Natural killer cell (primary cell): ENCODE measurements around the gene IFNL4. TPM values are rescaled to one million over a fixed set of nuclear protein-coding genes. Genes with fewer than 3 reads are reported as not detected.
"Not testable (repeated sequence)": the region's sequence is repeated elsewhere in the genome, so short reads cannot be mapped to it uniquely, and the experiment has no call there.

Experiments
- ATAC-seq, 3 donors: fragments of 150-1000 bp in 2 of 3; fragments of 200-7000 bp in 1 of 3; cut with Tn5 transposase; 1 replicate in 1 of 3; 2 replicates in 2 of 3; pipeline ENCODE4 v1.10.0; 2021; ENCODE audit warnings: mild to moderate bottlenecking in 2 of 3, moderate library complexity in 2 of 3
- DNase-seq, 2 donors: peaks; one replicate each; pipeline versions ENCODE4 v3.0.0 to v3.0.0-alpha.2; 2013 to 2021; ENCODE audit warnings: mixed read lengths in 1 of 2
- H3K27ac ChIP-seq: one replicate; pipeline ENCODE4 v1.5.1; 2013; ENCODE audit warnings: mild to moderate bottlenecking, low read length
- H3K27me3 ChIP-seq: one replicate; pipeline ENCODE4 v1.6.1; 2013; ENCODE audit warnings: low read length; ENCODE audit not compliant: control insufficient read depth, insufficient read depth
- H3K36me3 ChIP-seq: one replicate; pipeline ENCODE4 v1.6.1; 2013; ENCODE audit warnings: low read length; ENCODE audit not compliant: control insufficient read depth, insufficient read depth
- H3K4me1 ChIP-seq: one replicate; pipeline ENCODE4 v1.6.1; 2013; ENCODE audit warnings: low read length; ENCODE audit not compliant: control insufficient read depth, insufficient read depth
- H3K4me3 ChIP-seq: one replicate; pipeline ENCODE4 v1.5.1; 2013; ENCODE audit warnings: low read length
- H3K9me3 ChIP-seq: one replicate; pipeline ENCODE4 v1.6.1; 2013; ENCODE audit warnings: low read length; ENCODE audit not compliant: control insufficient read depth, insufficient read depth
- H3K27ac Mint-ChIP-seq, 2 donors: one replicate each; pipeline ENCODE4 v1.8.0; 2022; ENCODE audit warnings: mild to moderate bottlenecking in 2 of 2, mixed read lengths in 2 of 2, moderate library complexity in 1 of 2
- H3K27me3 Mint-ChIP-seq, 2 donors: one replicate each; pipeline ENCODE4 v1.8.0; 2022; ENCODE audit warnings: low read depth in 2 of 2, mixed read lengths in 2 of 2
- H3K36me3 Mint-ChIP-seq: one replicate; pipeline ENCODE4 v1.8.0; 2022; ENCODE audit warnings: mixed read lengths
- H3K4me1 Mint-ChIP-seq, 2 donors: one replicate each; pipeline ENCODE4 v1.8.0; 2022; ENCODE audit warnings: mixed read lengths in 2 of 2
- H3K4me3 Mint-ChIP-seq: one replicate; pipeline ENCODE4 v1.8.0; 2022; ENCODE audit warnings: mild to moderate bottlenecking, moderate library complexity, mixed read lengths
- H3K9me3 Mint-ChIP-seq, 2 donors: one replicate each; pipeline ENCODE4 v1.8.0; 2022; ENCODE audit warnings: mixed read lengths in 2 of 2
- WGBS: methylation state at CpG from one replicate; pipeline ENCODE4 v1.1.7; 2013; ENCODE audit warnings: missing lambda C conversion rate; ENCODE audit not compliant: insufficient coverage; 5-methylcytosine and 5-hydroxymethylcytosine counted together
- intact Hi-C: fragments of 100-400 bp; cut with micrococcal nuclease; formaldehyde crosslinking; loops from one replicate; pipeline ENCODE4 v1.14.2; 2022
- total RNA-seq, 4 donors: library from RNA; stranded (reverse); fragments of 120-200 nt in 1 of 4; gene quantifications; one replicate each; pipeline versions ENCODE4 v1.2.3 to v1.2.4, GENCODE V29; 2013 to 2022
- TF ChIP-seq, protein P1 (sequence below): fragments of 200-600 bp; IDR thresholded peaks from one replicate; pipeline ENCODE4 v1.8.0; 2022; ENCODE audit warnings: antibody characterized with exemption

Gene IFNL4
- total RNA-seq, 3 donors from 2014 or later (not counting 1 experiment from before 2014, with no cell fraction given): not detected

DNA sequence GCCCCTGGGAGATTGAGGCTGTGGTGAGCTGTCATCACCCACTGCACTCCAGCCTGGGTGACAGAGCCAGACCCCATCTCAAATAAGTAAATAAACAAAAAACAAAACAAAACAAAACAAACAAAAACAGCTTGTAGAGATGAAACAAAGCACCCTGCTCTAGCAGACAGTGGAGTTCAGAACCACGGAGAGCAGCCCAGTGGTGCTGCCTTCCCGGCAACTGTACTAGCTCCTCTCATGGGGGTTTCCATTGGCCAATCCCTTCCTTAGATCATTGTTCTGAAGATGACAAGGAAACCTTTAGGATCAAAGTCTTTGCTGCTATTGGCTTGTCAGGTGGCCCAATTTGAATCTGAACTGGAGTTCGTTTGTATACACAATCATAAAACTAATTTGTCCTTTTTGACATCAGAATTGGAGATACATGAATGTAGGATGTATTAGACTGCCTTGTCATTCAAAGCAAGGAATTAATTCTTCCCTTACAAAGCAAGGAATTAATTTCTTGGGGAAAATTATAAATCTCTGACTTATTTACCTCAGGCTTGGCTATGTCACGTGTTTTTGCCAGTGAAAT lies 24.9 kb downstream of the IFNL4 start:
- peaks cover 0 to 26% of the 10 kb centered on the region in 2 donors for H3K27me3 Mint-ChIP-seq
- H3K36me3 ChIP-seq: no peaks in the 10 kb centered on the region
- H3K4me3 ChIP-seq: no peak overlapping the region
- H3K36me3 Mint-ChIP-seq: no peaks in the 10 kb centered on the region
- intact Hi-C loops: no loop called here
- no peak overlapping the region for H3K27ac ChIP-seq
- DNase-seq: peak in 1 of 2 donors; percentile 32
- peak in 2 of 3 donors; percentile 50 to 52 for ATAC-seq
- H3K4me1 Mint-ChIP-seq: peaks cover 0 to 11% of the 10 kb centered on the region in 2 donors
- no peak overlapping the region for H3K4me3 Mint-ChIP-seq
- no peak overlapping the region for H3K27ac Mint-ChIP-seq
- H3K27me3 ChIP-seq: peaks cover 6% of the 10 kb centered on the region
- TF ChIP-seq, protein P1, sequence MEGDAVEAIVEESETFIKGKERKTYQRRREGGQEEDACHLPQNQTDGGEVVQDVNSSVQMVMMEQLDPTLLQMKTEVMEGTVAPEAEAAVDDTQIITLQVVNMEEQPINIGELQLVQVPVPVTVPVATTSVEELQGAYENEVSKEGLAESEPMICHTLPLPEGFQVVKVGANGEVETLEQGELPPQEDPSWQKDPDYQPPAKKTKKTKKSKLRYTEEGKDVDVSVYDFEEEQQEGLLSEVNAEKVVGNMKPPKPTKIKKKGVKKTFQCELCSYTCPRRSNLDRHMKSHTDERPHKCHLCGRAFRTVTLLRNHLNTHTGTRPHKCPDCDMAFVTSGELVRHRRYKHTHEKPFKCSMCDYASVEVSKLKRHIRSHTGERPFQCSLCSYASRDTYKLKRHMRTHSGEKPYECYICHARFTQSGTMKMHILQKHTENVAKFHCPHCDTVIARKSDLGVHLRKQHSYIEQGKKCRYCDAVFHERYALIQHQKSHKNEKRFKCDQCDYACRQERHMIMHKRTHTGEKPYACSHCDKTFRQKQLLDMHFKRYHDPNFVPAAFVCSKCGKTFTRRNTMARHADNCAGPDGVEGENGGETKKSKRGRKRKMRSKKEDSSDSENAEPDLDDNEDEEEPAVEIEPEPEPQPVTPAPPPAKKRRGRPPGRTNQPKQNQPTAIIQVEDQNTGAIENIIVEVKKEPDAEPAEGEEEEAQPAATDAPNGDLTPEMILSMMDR: no peak
- H3K4me1 ChIP-seq: no peaks in the 10 kb centered on the region
- WGBS: 10% methylated on average over 2 of the region's 4 CpGs
- H3K9me3 ChIP-seq: no peaks in the 10 kb centered on the region
- no peaks in the 10 kb centered on the region for H3K9me3 Mint-ChIP-seq

DNA sequence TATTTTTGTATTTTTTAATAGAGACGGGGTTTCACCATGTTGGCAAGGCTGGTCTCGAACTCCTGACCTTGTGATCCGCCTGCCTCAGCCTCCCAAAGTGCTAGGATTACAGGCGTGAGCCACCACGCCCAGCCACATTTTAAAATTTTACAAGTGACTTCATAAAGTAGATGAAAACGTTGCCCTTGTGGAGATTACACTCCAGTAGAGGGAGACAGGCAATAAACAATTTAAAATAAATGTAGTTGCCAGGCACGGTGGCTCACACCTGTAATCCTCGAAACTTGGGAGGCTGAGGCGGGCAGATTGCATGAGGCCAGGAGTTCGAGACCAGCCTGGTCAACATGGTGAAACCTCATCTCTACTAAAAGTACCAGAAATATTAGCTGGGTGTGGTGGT lies 29.5 kb downstream of the IFNL4 start:
- H3K4me1 Mint-ChIP-seq, ATAC-seq, H3K27ac Mint-ChIP-seq, H3K4me1 ChIP-seq, H3K27me3 ChIP-seq, H3K9me3 Mint-ChIP-seq, H3K4me3 Mint-ChIP-seq, H3K4me3 ChIP-seq, H3K36me3 ChIP-seq, H3K36me3 Mint-ChIP-seq, intact Hi-C loops, H3K9me3 ChIP-seq, H3K27ac ChIP-seq: not testable (repeated sequence)
- peaks cover 8 to 24% of the 10 kb centered on the region in 2 donors for H3K27me3 Mint-ChIP-seq
- WGBS: 60% methylated on average over 10 of the region's 10 CpGs
- DNase-seq: peak in 1 of 2 donors; percentile 23

DNA sequence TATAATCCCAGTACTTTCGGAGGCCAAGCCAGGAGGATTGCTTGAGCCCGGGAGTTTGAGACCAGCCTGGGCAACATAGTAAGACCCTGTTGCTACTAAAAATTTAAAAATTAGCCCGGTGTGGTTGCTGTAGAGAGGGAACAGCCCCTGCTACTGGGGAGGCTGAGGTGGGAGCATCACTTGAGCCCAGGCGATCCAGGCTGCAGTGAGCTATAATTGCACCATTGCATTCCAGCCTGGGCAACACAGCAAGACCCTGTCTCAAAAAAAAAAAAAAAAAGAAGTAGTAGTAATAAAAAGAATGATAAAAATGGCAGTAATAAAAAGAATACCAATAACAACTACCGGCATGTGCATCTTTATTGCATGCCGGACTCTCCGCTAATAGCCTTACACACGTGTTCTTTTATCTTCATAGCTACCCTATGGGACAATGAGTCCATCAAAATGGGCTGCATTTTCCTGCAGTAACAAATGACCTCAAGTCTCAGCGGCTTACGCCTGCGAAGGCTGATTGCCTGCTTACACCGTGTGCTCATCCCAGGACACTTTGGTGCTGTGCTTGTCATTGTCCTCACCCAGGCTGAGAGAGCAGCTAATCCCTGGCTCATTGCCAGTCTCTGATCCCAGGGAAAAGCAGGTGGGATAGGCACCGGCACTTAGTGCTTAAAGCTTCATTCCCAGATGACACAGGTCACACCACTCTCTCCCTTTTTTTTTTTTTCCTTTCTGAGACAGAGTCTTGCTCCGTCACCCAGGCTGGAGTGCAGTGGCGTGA lies 30.2 kb downstream of the IFNL4 start:
- Histone ChIP-seq H3K27me3 (no peaks in the 10 kb centered on the region), H3K9me3 (no peaks in the 10 kb centered on the region), H3K4me3 (no peak overlapping the region), H3K36me3 (no peaks in the 10 kb centered on the region), H3K4me1 (no peaks in the 10 kb centered on the region), H3K27ac (no peak overlapping the region)
- no peaks in the 10 kb centered on the region for H3K9me3 Mint-ChIP-seq
- H3K4me3 Mint-ChIP-seq: no peak overlapping the region
- peaks cover 8 to 24% of the 10 kb centered on the region in 2 donors for H3K27me3 Mint-ChIP-seq
- ATAC-seq (no peak), DNase-seq (no peak)
- TF ChIP-seq, protein P1: no peak
- H3K27ac Mint-ChIP-seq: no peak overlapping the region
- 92% methylated on average over 15 of the region's 15 CpGs for WGBS
- intact Hi-C loops: no loop called here
- H3K36me3 Mint-ChIP-seq: no peaks in the 10 kb centered on the region
- H3K4me1 Mint-ChIP-seq: peaks cover 0 to 4% of the 10 kb centered on the region in 2 donors

DNA sequence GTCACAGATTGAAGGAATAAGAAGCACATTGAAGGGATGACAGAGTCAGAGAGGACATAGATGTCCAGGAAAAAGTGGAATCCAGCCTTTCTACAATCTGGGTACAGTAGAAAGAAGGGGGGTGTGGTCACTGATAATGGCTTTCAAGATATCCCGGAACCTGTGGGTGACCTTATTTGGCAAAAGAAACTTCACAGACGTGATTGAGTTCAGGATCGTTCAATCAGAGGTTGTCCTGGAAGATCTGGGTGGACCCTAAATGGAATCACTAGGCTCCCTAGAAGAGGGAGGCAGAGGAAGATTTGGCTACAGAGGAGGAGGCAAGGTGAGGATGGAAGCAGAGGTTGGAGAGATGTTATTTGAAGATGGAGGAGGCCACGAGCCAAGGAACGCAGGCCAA lies 31.6 kb downstream of the IFNL4 start:
- H3K9me3 ChIP-seq: no peaks in the 10 kb centered on the region
- H3K27me3 Mint-ChIP-seq: peaks cover 8 to 22% of the 10 kb centered on the region in 2 donors
- intact Hi-C loops: no loop called here
- H3K4me1 Mint-ChIP-seq: peaks cover 0 to 4% of the 10 kb centered on the region in 2 donors
- no peak overlapping the region for H3K27ac Mint-ChIP-seq
- H3K4me1 ChIP-seq: no peaks in the 10 kb centered on the region
- TF ChIP-seq, protein P1: no peak
- H3K27me3 ChIP-seq: no peaks in the 10 kb centered on the region
- no peak overlapping the region for H3K27ac ChIP-seq
- H3K36me3 ChIP-seq: no peaks in the 10 kb centered on the region
- 91% methylated on average over 5 of the region's 5 CpGs for WGBS
- H3K4me3 Mint-ChIP-seq: no peak overlapping the region
- no peaks in the 10 kb centered on the region for H3K36me3 Mint-ChIP-seq
- no peaks in the 10 kb centered on the region for H3K9me3 Mint-ChIP-seq
- no peak for ATAC-seq
- DNase-seq: no peak
- H3K4me3 ChIP-seq: no peak overlapping the region

DNA sequence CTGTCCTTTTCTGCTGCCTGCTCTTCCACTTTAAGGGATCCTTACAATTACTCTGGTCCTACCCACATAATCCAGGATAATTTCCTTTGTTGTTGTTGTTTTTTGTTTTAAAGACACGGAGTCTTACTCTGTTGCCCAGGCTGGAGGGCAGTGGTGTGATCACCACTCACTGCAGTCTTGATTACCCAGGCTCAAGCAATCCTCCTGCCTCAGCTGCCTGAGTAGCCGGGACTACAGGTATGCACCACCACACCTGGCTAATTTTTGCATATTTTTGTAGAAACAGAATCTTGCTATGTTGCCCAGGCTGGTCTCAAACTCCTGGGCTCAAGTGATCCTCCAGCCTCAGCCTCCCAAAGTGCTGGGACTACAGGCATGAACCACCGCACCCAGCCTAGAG lies 33.3 kb downstream of the IFNL4 start:
- H3K4me3 Mint-ChIP-seq, intact Hi-C loops, H3K36me3 ChIP-seq, H3K27me3 ChIP-seq, DNase-seq, H3K36me3 Mint-ChIP-seq, H3K4me1 Mint-ChIP-seq, H3K4me3 ChIP-seq, H3K27ac Mint-ChIP-seq, H3K27ac ChIP-seq, H3K9me3 ChIP-seq, H3K9me3 Mint-ChIP-seq, H3K27me3 Mint-ChIP-seq, ATAC-seq, H3K4me1 ChIP-seq: not testable (repeated sequence)
- WGBS: 82% methylated on average over 3 of the region's 3 CpGs
